HG02798 (cell line): Measurements from ENCODE around the gene ACAD11.
A peak's percentile ranks its signal among the peaks of the same experiment; 100 is the strongest.

Experiments
- ATAC-seq: cut with Tn5 transposase; IDR thresholded peaks from one replicate; pipeline ENCODE4 v1.9.1; 2021; ENCODE audit warnings: mild to moderate bottlenecking; ENCODE audit not compliant: unreplicated experiment, poor library complexity

The ACAD11 gene

GRCh38 chr3:132659365-132660051, at the start of gene ACAD11:
ACAD11 (minus strand) TSS chr3:132659809; CDS start chr3:132659751, 58 bp downstream.
- ATAC-seq = peak; percentile 62

GRCh38 chr3:132703733-132704132, 44.1 kb upstream of the ACAD11 start:
- no peak for ATAC-seq

DNA sequence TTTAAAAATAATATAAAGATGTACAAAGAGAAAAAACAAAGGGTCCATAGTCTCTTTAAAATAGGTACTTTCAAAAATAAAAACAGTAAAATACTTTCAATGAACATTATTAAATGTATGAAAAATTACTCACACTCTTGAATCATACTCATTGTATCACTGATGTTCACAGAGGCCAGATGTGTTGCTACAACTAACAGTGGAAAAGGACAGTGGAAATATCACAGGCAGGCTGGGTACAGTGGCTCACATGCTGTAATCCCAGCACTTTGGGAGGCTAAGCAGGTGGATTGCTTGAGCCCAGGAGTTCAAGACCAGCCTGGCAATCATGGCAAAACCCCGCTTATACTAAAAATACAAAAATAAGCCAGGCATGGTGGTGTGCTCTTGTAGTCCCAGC, 35.8 kb upstream of the ACAD11 start:
- no peak for ATAC-seq

DNA sequence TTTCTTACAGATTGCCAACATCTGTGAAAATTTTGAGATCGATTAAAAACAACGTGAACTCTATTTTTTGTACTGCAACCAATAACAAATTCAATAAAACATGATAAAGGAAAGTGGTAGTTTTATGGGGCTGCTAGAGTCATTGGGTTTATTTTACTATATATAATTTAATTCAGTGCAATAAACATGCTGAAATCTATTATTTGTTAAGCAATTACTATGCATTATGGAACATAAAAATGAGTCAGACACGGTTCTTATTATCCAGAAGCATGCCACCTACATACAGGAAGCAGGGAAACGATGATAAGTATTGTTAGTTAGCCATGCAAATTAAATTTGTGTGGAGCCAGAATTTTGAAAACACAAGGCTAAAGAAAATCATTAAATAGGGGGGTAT, 35.4 kb upstream of the ACAD11 start:
- ATAC-seq = no peak

DNA sequence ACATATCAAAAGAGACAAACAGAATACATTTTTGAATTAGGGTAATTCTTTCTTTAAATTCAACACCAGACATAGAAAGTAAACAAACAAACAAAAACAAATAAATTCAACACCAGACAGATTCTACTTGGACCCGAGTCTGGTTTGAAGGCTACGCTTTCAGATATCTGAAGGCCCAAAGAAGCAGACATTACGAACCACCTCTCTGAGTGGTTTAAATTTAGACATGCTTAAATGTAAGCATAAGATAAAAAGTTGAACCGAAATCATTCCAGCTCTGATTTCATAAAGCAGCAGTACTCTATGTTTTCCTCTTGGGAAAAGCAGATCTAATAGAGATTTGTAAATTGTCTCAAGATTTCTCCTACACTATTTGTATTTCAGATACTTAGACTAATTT, 30.4 kb upstream of the ACAD11 start:
- ATAC-seq = no peak

DNA sequence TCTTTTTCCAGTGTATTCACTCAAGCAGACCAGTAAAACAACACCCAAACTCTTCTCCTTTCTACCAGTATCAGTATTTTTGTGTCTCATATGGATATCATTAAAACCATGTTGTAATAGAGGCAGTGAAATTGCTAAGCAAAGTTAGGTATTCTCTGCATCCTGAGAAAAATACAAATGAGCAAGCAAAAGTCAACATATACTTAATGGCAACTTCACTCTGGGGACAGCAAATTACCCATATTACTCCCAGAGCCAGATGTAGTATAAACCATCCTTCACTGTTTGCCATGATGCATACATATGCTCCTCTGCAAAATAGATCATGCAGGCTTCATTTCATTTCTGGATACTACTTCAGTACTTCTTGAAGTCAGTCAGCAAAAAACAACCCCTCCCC, 22.6 kb upstream of the ACAD11 start:
- no peak for ATAC-seq

- ATAC-seq = no peak
Observed at GRCh38 chr3:132681421-132681820, 21.8 kb upstream of the ACAD11 start.

DNA sequence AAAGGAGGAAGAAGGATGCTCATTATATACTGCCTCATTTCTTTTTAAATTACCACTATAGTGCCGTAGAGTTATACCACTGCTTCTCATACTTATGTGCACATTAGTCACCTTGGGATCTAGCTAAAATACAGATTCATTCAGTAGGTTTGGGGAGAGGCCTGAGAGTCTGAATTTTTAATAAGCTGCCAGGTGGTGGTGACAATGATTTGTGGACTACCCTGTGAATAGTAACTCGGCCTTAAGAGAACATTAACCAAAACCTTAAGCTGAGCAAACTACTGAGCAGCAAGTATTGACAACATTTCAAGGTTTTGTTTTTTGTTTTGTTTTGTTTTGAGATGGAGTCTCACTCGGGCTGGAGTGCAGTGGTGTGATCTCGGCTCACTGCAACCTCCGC, 20.3 kb upstream of the ACAD11 start:
- no peak for ATAC-seq

DNA sequence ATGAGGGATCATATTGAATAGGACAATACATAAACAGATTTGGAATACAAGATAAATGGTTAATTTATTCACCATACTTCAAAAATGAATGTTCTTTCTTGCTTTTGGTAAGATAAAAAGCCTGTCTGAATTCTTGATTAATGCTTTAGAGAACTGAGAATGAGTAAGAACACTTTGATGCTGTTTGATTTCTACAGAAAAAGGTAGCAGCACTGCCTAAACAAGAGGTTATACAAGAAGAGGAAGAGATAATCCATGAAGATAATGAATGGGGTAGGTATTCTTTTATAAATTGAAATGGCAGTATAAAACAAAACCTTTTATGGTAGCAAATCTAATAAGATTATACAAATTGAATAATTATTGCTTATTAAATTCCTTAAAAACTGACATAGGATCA, 15.8 kb upstream of the ACAD11 start:
- no peak for ATAC-seq

DNA sequence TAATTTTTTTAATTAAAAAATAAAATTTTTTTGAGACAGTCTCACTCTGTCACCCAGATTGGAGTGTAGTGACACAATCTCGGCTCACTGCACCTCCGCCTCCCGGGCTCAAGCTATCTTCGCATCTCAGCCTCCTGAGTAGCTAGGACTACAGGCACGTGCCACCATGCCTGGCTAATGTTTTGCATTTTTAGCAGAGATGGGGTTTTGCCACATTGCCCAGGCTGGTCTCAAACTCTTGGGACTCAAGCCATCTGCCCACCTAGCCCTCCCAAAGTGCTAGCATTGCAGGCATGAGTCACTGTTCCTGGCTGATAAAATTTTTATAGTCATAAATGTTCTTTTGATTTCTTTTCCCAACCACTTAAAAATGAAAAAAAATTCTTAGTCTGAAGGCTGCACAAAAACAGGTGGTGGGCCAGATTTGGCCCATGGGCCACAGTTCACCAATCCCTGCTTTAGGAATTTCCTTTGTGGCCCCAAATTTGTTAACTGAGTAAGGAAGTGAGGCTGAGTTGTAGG, 9.7 kb upstream of the ACAD11 start:
- ATAC-seq = no peak

GRCh38 chr3:132665230-132665745, 5.7 kb upstream of the ACAD11 start:
- no peak for ATAC-seq

DNA sequence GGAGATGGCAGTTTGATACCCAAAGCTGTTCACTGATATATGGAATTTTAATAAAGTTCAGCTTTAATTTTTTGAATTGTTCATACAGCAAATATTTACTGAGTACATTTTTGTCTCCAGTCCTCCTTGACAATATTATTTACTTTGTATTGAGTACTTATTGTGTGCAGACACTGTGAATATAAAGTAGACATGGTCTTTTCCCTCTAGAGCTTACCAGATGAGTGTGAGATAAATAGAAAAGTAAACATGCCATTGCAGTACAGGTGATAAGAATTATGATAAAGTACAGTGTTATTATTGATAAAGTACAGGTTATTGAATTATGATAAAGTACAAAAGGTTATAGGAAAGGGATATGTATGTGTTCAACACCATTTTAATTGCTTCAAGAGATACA, 2.6 kb upstream of the ACAD11 start:
- ATAC-seq = no peak

- no peak for ATAC-seq
Observed at GRCh38 chr3:132661101-132661500, 1.5 kb upstream of the ACAD11 start.

DNA sequence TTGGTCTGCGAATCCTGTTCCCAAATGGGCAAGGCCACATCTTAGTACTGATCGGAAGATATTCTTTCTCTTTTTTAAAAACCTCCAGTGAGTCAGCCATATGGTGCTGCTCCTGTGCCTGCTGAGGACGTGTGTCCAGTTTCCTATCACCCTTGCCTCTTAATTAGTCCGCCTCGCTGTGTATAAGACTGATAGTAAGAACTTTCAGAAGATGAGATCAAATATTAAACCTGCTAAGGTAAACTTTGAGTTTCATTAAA, 1.1 kb upstream of the ACAD11 start:
- no peak for ATAC-seq

DNA sequence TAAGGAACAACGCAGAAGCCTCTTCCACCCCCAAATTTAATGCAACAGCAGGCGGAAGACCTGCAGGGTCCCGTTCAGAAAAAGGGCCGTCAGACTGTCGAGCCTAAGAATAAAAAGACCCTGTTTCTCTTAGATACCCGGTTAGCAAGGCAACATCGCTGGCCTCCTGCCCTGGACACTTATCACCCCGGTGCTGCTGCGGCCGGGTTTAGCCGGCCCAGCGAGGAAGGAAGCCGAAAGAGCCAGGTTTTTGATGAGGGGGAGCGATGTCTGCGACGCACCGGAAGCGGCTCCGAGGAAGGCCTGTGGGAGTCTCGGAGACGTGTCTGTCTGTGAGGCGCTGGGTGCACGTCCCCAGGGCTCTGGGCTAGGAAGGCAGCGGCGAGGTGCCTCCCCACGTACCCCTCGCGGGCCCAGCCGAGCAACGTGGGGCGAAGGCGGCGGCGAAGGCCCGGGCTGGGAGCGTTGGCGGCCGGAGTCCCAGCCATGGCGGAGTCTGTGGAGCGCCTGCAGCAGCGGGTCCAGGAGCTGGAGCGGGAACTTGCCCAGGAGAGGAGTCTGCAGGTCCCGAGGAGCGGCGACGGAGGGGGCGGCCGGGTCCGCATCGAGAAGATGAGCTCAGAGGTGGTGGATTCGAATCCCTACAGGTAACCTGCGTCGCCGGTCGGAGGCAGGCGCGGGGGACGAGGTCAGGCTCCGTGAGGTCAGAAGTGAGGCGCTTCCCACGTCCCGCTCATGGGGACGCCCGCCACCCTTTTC, 622 bp upstream of the ACAD11 start, which contains the start of gene UBA5:
UBA5 (plus strand) TSS at position 278 of the 759 bp plus-strand sequence; CDS start at position 487, 209 bp downstream.
- ATAC-seq = peak; percentile 82

GRCh38 chr3:132659000-132659364, 627 bp downstream of the ACAD11 start:
- ATAC-seq = no peak

DNA sequence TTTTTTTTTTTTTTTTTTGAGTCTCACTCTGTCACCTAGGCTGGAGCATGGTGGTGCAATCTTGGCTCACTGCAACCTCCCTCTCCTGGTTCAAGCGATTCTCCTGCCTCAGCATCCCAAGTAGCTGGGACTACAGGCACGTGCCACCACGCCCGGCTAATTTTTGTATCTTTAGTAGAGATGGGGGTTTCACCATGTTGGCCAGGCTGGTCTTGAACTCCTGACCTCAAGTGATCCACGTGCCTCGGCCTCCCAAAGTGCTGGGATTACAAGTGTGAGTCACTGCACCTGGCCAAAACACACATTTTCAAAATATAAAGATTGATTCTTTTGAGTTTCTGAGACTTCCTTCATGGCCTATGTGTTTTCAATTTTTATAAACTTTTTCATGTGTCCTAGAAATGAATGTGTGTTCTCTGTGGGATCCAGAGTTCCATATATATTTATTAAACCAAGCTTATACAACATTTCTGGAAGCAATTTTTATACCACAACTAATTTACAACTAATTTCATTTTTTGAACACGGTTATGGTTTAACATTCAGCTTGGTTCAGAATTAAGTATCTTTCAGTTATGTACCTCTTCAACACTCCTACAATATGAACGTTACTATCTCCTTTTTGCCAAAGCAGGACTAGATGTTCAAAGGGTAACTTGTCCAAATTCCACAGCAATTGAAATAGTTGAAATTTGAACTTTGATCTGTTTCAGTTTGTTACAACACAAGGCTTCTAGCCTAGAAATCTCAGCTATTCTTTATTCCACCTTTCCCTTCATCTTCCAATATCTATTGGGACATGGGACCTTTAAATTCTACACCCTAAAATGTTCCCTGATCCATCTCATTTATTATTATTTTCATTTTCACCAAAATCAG, 1.5 kb downstream of the ACAD11 start:
- no peak for ATAC-seq

GRCh38 chr3:132655471-132655870, 4.1 kb downstream of the ACAD11 start:
- ATAC-seq = no peak

DNA sequence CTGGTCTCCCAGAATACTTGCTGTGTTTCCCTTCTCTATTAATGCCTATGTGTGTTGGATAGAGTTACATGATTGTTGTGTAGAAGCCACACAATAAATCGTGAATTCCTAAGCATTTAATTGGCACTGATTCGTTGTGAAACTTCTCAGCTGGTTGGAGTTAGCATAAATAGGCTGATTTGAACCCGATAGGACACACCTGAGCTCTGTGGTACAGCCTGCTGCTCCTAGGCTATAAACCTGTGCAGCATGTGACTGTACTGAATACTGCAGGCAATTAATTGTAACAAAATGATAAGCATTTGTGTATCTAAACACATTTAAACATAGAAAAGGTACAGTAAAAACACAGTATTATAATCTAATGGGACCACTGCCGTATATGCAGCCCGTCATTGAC, 4.9 kb downstream of the ACAD11 start:
- no peak for ATAC-seq

GRCh38 chr3:132654190-132654589, 5.4 kb downstream of the ACAD11 start:
- ATAC-seq = no peak
